Tibial nerve (tissue), 4 donors: Measurements from ENCODE around the gene NOSIP.

ENCODE experiments used
- EP300 ChIP-seq, 2 donors: sonication (generic); formaldehyde crosslinking; IDR thresholded peaks; one replicate each; pipeline ENCODE4 v1.6.1; 2017; ENCODE audit warnings: antibody characterized with exemption in 2 of 2, mild to moderate bottlenecking in 1 of 2
- POLR2A ChIP-seq, 2 donors: fragments of 450-650 bp; IDR thresholded peaks; one replicate each; pipeline ENCODE4 v1.6.1; 2017; ENCODE audit warnings: antibody characterized with exemption in 2 of 2, mild to moderate bottlenecking in 2 of 2, moderate library complexity in 2 of 2
- TF ChIP-seq, protein P1 (sequence below), 5 experiments: fragments of 200-600 bp in 3 of 5; fragments of 450-650 bp in 2 of 5; sonication (generic) in 3 of 5; IDR thresholded peaks; one replicate each; pipeline ENCODE4 v1.5.1; 2016 to 2019; ENCODE audit warnings: antibody characterized with exemption in 5 of 5, mild to moderate bottlenecking in 3 of 5, moderate library complexity in 2 of 5

DNA sequence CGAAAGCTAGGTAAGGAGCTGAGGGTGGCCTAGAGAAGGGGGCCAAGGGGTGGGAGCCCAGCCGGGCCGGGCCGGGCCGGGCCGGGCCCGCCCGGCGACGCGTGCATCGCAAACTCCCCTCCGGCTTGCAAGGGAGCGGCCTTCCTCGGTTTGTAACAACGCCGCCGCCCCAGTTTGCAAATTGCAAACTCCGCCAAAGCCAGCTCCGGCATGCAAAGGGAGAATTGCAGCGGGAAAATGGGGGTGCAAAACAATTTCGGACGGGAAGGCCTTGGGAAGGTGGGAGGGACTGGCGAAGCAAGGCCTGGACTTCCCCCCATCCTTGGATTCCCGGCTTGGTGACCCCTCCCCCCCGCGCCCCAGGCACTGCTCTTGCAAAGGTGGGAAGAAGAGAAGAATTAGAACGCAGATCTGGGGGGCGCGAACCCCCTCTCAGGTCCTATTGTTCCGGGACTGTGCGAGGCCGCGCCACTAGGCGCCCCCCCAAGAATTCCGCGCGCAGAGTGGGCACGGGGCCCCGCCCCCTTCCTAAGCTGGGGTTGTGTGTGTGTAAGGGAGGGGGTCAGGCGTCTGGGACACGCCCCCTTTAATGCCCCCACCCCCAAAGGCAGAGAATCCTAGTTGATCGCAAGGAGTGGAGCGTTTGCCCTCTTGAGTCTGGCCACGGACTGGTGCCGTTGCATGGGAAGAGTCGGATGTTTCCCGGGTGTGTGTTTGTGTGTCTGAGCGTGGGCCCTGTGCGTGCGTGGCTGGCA is 11.6 kb upstream of the NOSIP start:
- TF ChIP-seq POLR2A (IDR thresholded peaks at IDR 0.05) (no peak), EP300 (IDR thresholded peaks at IDR 0.05) (no peak)
- TF ChIP-seq, protein P1, sequence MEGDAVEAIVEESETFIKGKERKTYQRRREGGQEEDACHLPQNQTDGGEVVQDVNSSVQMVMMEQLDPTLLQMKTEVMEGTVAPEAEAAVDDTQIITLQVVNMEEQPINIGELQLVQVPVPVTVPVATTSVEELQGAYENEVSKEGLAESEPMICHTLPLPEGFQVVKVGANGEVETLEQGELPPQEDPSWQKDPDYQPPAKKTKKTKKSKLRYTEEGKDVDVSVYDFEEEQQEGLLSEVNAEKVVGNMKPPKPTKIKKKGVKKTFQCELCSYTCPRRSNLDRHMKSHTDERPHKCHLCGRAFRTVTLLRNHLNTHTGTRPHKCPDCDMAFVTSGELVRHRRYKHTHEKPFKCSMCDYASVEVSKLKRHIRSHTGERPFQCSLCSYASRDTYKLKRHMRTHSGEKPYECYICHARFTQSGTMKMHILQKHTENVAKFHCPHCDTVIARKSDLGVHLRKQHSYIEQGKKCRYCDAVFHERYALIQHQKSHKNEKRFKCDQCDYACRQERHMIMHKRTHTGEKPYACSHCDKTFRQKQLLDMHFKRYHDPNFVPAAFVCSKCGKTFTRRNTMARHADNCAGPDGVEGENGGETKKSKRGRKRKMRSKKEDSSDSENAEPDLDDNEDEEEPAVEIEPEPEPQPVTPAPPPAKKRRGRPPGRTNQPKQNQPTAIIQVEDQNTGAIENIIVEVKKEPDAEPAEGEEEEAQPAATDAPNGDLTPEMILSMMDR (IDR thresholded peaks at IDR 0.05): no peak
